NCI-H526 (cell line): Measurements from ENCODE around the gene ABCA4.
"Not testable (repeated sequence)": the region's sequence is repeated elsewhere in the genome, so short reads cannot be mapped to it uniquely, and the experiment has no call there.

ENCODE experiments used
- DNase-seq, 2 experiments: peaks; one replicate each; lab custom pipeline; 2025; lab: John Stamatoyannopoulos, UW

Gene ABCA4

DNA sequence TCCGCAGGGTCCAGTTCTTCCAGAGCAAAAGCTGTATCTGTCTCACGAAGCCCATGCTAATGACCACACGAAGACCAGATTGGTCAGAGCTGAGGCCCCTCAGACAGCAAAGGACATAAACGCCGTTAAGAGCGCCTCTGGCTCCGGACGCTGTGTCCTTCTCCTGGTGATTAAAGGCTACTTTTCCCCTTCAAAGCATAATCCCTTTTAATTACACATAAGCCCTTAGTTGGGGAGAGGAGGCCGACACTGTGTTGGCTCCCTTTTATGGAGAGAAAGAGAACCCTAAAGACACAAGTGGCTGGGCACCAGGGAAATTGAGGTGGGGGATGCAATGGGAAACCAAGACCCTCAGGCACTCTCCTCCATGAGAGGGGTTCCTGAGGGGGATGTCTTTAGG lies at the start of gene ABCA4:
Gene ABCA4 (minus strand): TSS at position 158 of the 400 bp plus-strand sequence. CDS start 103 bp downstream, at position 55.
- no peak for DNase-seq

DNA sequence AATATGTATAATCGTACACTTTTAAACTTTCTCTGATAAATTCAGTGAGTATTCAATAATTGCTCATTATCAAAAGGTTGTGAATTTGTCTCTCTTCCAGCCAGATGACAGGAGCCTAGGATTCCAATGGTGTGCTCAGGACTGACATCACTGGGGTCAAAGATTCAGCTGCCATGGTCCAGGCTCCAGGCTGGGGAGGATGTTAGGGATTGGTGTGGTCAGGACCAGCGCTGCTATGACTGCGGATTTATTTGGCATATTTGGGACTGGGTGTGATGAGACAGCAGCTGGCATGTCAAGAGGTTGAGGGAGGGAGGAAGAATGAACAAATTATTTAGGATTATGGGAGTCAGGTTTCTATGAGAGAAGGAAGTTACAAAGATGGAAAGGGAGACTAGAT lies 48.2 kb upstream of the ABCA4 start:
- no peak for DNase-seq

DNA sequence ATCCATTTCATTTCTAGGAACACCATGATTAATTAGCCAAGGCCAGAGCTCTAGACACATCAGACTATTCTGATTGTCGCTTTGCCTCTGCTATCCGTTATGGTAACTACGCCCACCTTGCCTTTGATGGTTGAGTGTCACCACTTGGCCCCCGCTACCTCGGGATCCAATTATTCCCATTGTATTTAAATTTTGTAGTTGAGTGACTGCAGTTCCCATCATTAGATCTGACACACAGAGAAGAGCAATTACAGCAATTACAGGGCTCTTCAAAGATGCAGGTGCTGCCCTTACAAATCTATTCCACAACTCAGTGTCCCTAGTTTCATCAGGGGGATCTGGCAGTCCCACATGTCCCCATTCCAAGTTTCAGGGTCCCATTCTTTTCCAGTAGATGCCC lies 44.9 kb upstream of the ABCA4 start:
- DNase-seq: no peak

DNA sequence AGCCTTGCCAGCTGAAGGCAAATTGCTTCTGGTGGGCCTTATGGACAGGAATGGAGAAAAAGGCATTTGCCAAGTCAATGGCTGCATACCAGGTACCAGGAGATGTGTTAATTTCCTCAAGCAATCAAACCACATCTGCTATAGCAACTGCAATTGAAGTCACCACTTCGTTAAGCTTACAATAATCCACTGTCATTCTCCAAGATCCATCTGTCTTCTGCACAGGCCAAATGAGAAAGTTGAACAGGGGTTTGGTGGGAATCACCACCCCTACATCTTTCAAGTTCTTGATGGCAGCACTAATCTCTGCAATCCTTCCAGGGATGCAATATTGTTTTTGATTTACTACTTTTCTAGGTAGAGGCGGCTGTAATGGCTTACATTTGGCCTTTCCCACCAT lies 43.9 kb upstream of the ABCA4 start:
- not testable (repeated sequence) for DNase-seq

DNA sequence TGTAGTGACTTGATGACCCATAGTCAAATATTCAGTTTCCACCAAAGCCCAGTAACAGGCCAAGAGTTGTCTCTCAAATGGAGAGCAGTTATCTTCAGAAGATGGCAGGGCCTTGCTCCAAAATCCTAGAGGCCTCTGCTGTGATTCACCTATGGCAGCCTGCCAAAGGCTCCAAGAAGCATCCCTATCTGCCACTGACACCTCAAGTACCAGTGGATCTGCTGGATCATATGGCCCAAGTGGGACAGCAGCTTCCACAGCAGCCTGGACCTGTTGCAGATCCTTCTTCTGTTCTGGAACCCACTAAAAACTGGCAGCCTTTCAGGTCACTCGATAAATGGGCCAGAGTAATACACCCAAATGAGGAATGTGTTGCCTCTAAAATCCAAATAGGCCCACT lies 43.2 kb upstream of the ABCA4 start:
- not testable (repeated sequence) for DNase-seq

DNA sequence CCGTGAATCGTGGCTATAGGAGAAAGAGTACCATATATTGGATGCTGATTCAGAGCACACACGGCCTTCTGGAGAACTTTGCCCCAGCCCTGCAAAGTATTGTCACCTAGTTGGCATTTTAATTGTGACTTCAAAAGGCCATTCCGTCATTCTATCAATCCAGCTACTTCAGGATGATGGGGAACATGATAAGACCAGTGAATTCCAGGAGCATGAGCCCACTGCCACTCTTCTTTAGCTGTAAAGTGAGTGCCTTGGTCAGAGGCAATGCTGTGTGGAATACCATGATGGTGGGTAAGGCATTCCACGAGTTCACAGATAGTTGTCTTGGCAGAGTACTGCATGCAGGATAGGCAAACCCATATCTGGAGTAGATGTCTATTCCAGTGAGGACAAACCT lies 42.3 kb upstream of the ABCA4 start:
- DNase-seq: not testable (repeated sequence)

DNA sequence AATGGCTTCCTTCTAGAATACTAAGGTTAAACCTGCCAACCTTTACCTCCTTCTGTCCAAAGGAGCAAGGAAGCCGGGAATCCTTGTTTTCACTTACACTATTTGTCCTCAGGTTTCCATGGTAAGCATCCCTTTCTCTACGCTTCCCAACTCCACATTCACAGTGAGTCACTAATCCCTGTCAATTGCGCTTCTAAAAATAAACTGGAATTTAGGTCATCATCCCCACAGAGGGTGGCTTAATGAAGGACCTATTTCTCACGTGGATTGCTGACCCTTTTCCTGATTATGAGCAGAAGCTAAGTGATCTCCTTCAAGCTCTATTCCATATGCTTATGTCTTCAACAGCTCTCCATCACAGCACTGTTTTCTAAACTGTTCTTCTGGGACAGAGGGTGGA lies 39.9 kb upstream of the ABCA4 start:
- DNase-seq: no peak

DNA sequence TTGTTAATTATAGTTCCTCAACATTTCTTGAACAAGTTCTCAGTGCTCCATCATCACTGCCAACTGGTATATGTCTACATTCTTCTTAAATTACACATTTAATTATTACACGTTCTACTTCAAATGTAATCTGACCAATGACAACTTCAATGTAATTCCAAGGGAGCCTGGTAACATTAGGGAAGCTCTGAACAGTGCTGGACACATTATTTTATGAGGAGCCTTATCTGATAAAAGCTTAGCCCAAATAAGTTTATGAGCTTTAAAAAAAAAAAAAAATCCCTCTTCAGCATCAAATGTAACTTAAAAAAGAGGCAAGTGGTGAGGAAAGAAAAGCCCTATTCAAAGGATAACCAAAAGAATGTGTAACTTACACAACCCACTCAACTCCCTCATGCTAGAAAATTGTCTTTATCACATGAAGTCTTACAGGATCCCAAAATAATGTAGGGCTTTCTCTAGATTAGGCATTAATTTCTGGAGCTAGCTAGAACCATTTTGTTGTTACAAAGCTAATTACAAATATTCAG lies 35.2 kb upstream of the ABCA4 start:
- DNase-seq: no peak

DNA sequence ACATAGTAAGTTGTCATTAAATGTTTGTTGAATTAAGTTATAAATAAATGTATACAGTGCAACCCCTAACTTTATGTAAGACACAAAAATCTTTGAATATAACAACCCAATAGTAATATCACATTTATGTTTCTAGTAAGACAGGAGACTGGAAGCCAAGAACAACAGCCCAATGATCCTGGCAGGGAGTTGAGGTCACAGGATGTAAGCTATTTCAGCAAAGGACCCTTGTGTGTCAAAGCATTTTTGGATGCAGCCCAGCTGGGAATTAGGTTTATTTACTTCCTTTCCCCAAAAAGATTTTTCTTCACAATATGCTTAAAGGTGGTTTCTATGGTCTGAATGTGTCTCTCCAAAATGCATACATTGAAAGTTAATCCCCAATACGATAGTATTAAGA lies 34.0 kb upstream of the ABCA4 start:
- no peak for DNase-seq

DNA sequence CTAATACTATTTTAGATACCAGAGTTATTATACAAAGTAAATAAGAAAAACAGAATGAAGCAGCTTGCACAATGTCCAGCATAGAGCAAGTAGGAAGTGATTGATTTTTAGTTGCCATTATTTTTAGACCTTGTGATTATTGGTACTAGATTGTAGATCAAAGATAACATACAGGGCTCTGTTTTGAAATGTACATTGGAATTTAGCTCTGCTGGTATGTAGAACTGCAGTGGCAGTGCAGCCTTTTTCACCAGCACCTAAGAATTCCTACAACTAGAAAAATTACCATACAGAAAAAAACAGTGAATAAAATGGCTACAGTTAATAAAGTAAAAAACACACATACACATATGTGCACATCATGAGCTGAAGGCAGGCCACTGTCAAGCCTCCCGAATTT lies 32.2 kb upstream of the ABCA4 start:
- DNase-seq: no peak

DNA sequence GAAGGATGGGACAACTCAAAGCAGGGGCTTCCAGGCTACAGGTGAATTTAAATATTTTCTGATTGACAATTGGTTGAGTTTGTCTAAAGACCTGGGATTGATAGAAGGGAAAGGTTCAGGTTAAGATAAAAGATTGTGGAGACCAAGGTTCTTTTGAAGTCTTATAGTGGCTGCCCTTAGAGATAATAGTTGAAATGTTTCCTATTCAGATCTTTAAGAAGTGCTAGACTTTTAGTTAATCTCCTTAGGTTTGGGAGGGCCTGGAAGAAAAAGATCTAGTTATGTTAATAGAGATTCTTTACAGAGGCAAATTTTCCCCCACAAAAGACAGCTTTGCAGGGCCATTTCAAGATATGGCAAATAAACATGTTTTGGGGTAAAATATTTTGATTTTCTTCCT lies 28.2 kb upstream of the ABCA4 start:
- not testable (repeated sequence) for DNase-seq

DNA sequence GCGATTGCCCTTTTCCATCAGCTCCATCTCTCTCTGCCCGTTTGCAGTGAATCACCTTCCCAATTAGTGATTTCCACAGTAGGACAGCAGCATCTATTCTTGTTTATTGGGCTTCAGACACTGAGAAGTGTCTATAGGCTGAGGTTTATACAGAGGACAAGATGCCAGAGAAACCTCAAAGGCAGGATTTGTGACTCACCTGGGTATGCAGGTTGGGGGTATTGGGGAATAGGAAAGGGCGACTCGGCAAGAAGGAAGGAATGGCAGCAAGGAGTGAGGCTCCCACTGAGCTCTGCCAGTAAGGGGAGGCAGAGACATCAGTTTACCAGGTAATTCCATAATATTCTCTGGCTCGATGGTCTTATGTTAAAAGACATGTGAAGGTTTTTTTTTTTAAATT lies 25.3 kb upstream of the ABCA4 start:
- DNase-seq: no peak

DNA sequence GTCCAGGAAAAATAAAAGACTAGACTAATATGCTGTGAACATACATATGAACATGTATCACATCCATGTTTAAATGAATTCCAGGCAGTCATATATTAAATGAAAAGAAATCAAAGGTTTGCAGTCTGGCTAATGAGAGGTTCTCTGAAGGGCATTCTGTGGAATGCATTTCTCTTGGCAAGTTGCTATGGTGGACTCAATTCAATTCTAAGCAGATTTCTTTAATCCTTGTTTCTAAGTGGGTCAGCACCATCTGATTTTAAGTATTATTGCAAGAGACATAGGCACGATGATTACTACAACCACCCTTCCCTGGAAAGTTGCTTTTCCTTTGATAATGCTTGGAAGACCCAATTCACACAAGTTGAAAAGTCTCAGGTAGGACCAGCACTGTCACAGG lies 23.9 kb upstream of the ABCA4 start:
- no peak for DNase-seq

DNA sequence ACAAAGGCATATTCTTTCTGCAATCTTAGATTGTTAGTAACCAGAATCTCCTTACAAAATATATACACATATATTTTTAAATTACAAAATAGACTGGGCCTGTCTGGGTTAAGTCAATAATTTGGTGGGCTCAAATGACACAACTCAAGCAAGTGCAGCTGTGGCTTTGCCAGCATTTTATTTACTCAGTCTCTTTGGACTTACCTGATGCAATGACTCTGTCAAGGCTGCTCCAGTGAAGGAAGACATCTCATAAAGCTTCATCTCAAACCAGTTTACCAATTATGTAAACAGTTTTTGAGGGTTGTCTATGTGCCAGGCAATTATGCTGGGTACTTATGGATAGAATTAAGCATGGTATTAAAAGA lies 22.8 kb upstream of the ABCA4 start:
- peak; percentile 2 for DNase-seq

DNA sequence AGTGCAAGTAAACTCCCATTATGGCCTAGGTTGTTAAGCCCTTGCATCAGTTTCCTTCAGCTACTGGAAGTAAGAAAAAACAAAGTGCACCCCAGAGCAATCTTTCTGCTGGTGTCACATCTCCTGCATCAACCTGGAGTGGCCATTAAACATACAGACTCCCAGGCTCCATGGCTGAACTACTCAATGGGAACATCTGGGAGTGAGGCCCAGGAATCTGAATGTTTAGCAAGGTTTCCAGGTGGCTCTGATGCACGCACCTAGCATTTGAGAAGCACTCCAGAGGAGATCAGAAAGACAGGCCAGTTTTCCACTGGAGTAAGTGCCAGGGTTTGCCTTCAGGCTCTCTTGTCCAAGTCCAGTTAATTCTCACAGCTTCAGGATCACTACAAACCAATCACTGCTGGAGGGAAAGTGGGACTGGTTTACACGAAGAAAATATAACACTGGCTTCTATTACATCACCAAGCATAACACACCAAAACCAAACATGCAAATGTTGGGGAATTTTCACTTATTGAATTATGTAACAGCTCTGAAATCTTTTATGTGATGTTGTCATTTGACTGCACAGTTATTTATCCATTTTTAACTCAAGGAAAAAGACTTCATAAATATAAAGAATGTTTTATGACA lies 22.3 kb upstream of the ABCA4 start:
- no peak for DNase-seq

DNA sequence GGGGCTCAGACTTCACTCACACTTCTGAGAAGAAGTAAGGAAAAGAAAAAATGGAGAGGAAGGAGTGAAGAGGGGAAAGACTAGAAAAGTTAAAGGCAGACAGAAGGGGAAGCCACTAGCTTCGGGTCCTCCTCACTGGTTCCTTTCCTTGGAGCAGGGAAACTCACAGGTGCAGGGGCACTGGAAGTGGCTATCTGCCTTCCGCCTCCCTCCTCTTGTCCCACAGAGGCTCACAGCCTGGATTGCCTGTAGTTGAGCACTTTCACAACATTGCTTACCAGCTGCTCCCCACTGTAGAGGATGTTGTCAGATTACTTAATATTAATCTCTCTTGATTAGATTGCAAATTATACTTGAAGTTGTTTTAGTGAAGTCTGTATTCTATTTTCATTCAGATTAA lies 21.6 kb upstream of the ABCA4 start:
- DNase-seq: no peak

DNA sequence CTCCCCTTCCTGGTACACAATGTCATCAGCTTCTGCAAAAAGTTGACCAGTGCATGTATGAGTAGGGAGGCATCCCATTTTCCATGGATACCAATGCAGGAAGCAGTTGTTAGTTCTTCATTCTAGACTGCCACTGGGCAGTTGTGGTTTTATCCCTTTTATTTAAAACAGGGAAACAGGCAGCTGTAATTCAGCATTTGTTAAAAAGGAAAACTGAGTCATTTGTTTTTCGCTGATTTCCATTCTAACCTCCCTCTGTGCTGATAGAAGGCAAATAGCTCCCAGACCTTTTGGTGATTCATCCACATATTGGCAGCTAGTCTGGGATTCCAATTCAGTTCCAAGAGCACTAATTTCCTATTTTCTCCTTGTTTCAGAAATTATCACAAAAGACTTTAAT lies 21.1 kb upstream of the ABCA4 start:
- DNase-seq: no peak

DNA sequence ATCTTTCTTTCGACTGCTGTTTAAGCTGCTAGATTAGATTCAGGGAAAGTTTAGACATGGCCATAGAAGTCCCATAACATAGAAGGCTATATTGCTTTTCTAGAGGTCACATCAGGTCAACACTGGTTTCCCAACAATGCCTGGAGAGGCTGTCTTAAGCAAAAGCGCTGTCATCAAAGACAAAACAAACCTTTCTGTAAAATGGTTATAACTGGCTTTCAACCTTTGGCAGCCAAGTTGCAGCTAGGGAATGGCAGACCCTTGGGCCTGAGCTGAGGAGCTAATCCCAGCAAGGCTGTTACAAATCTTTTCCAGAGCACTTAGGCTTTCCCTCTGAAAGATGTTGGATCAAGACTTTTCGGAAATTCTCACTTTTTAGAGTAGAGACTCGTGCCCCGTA lies 11.2 kb upstream of the ABCA4 start:
- DNase-seq: no peak

DNA sequence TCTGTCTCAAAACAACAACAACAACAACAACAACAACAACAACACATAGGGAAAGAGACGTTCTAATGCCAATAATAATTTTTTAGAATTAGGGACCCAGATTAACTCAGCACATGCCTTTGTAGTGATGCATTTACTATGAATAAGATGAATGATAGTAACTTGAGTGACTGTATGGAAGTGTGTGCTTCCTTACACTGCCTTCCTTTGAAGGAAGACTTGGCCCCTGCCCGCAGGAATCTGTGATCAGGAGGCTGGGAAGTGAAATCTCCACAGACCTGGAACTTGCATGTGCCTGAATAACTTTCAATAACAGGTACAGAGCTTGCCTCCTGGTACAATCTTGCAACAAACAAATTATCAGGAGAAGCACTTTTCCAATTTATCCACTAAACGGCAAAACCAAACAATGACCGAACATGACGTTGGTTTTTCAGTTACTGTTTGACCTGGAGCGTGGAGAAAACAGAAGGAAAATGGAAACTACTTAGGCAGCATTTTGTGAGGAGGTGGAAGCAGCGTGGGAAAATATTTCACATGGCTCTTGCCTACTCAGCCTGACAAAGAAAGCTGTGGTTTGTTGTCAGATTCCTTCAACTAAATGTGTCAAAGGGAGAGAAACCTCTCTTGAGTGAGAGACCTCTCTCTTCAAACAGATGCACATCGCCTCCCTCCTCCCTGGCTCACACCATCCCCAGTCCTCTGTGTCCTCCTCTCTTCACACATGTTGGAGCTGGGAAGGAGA lies 10.1 kb upstream of the ABCA4 start:
- no peak for DNase-seq

DNA sequence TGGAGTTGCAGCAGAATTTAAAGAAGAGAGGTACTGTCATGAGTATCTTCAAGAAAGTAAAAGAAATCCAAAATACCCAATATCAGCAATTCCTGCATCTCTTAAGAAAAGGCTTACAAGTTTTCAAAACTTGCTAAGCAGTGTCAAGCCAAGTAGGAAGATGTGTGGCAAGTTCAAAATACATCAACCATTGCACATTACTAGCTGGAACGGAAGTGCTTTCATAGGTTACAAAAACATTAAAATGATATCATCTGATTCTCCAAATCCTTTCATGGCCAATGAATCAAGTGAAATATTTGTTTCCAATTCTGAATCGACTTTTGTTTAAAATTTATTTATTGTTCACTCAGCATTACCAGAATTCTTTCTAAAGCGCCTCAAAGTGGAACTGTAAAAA lies 5.7 kb upstream of the ABCA4 start:
- DNase-seq: no peak

DNA sequence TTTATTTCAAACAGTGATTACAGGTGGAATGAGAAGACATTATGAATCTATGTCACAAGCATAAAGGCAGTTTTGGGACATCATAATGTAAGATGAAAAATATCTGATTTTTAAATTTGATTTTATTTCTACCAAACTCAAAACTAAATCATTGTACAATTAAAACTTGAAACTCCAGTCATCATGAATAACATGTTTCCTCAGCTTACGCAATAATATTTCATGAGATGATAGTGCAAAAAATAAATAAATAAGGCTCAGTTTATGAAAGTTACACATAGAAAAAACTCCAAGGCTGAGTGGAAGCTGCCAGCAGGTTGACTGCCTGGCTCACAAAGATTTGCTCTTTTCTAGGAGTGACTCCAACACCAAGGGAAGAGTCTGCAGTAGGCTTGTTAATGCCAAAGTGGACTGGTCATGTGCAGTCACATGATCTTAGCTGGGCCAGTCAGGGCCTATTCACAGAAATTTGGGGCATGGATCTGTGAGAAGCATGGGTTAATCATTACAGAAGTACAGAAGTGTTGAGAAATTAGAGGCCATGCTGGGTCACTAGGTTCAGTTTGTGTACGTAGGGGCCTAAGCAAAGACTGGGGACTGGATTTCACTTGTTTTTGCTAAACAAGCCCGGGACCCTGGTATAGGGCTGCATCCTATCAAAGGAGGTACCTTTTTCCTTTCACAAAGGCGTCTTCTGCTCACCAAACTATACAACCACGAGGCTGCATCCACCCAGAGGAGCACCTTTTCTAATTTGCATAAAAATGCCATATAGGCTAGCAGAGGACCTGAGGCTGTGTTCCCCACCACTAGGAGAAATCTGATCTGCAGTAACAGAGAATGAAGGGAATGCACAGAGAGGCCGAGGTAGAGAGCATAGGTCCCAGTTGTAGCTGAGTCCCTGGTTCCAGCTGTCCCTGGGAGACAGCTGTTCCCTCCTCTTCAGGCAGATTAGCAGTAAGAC lies 4.9 kb upstream of the ABCA4 start:
- peak; percentile 61 to 70 for DNase-seq

DNA sequence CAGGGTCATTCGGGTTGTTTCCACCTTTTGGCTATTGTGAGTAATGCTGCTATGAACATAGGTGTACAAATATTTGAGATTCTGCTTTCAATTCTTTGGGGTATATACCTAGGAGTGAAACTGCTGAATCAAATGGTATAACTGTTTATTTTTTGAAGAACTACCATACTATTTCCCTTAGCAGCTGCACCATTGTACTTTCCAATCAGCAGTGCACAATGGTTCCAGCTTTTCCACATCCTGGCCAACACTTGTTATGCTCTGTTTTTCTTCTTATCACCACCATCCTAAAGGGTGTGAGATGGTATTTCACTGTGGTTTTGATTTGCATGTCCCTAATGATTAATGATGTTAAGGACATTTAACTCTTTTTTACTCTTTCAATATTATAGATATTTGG lies 3.6 kb upstream of the ABCA4 start:
- DNase-seq: no peak
